Measurements from ENCODE around the gene DTX4. TPM values are rescaled to one million over a fixed set of nuclear protein-coding genes. Genes with fewer than 3 reads are reported as not detected.

DTX4 gene
- total RNA-seq, 1 donor from 2014 or later: 16.1 TPM

DNA sequence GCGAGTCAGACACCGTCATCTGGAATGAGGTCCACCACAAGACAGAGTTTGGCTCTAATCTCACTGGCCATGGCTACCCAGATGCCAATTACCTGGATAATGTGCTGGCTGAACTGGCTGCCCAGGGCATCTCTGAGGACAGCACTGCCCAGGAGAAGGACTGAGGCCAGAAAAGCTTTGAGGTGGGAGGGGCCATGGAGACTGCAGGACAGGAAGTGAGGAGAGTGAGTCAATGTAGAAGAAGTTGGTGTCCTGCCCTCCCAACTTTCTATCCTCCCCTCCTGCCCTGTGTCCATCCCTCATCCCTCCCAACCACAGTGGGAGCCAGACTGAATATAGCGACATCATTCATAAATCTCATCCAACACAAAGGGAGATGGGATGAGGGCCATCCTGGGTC, 32.8 kb downstream of the DTX4 start:
- H3K4me3 Mint-ChIP-seq (ENCODE audit: unreplicated experiment): no peak overlapping the region

DNA sequence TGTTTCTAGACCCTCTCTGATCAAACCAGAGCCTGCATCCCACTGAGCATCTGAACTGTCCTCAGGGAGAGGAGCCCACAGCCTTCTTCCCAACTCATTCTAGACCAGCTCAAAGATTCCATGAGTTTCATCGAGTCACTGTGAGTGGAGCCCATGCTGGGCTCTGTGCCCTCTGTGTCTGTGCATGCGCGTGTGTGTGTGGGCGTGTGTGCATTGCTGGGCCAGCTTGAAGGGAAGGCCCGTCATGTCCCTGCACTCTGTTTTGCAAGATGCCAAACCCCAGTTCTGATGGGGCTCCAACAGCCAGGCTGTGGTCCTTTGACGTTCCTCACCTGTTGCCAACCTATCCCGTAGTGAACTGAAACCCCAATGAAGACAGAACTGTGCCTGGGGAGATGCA, 33.7 kb downstream of the DTX4 start:
- DNase-seq (ENCODE audit: low read depth): no peak
- H3K9me3 Mint-ChIP-seq (ENCODE audit: unreplicated experiment): peaks cover 2% of the 10 kb centered on the region
- FAIRE-seq: no peak
- H3K4me1 ChIP-seq (ENCODE audit: insufficient read depth, low read length): peaks cover 20% of the 10 kb centered on the region
- H2AFZ ChIP-seq (ENCODE audit: low read depth, low read length): no peak overlapping the region
- TF ChIP-seq EZH2 (IDR thresholded peaks at IDR 0.05; ENCODE audit: insufficient read depth, low read length): no peak
- TF ChIP-seq, protein P1, sequence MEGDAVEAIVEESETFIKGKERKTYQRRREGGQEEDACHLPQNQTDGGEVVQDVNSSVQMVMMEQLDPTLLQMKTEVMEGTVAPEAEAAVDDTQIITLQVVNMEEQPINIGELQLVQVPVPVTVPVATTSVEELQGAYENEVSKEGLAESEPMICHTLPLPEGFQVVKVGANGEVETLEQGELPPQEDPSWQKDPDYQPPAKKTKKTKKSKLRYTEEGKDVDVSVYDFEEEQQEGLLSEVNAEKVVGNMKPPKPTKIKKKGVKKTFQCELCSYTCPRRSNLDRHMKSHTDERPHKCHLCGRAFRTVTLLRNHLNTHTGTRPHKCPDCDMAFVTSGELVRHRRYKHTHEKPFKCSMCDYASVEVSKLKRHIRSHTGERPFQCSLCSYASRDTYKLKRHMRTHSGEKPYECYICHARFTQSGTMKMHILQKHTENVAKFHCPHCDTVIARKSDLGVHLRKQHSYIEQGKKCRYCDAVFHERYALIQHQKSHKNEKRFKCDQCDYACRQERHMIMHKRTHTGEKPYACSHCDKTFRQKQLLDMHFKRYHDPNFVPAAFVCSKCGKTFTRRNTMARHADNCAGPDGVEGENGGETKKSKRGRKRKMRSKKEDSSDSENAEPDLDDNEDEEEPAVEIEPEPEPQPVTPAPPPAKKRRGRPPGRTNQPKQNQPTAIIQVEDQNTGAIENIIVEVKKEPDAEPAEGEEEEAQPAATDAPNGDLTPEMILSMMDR (IDR thresholded peaks at IDR 0.05; ENCODE audit: insufficient read depth, low read depth, low read length): no peak
- H3K27ac ChIP-seq (ENCODE audit: low read depth, low read length): no peak overlapping the region
- peaks cover 29% of the 10 kb centered on the region for H3K27me3 ChIP-seq (ENCODE audit: insufficient read depth, low read length)
- H3K4me1 Mint-ChIP-seq (ENCODE audit: low read depth, unreplicated experiment): peaks cover 43% of the 10 kb centered on the region
- no peak overlapping the region for H3K4me3 Mint-ChIP-seq (ENCODE audit: unreplicated experiment)
- H3K36me3 Mint-ChIP-seq (ENCODE audit: low read depth, unreplicated experiment): peaks cover 33% of the 10 kb centered on the region
- no peak overlapping the region for H3K27ac Mint-ChIP-seq (ENCODE audit: unreplicated experiment)
- no peak overlapping the region for H3K9ac ChIP-seq (ENCODE audit: low read length)
- H4K20me1 ChIP-seq (ENCODE audit: insufficient read depth, low read length): no peaks in the 10 kb centered on the region
- no peak overlapping the region for H3K4me2 ChIP-seq (ENCODE audit: low read length)
- H3K27me3 Mint-ChIP-seq (ENCODE audit: low read depth, unreplicated experiment): no peaks in the 10 kb centered on the region
- H3K4me3 ChIP-seq (ENCODE audit: insufficient read depth, low read depth, low read length): no peak overlapping the region
- H3K79me2 ChIP-seq (ENCODE audit: insufficient read depth, low read length): no peaks in the 10 kb centered on the region
- no peaks in the 10 kb centered on the region for H3K9me3 ChIP-seq (ENCODE audit: insufficient read depth, low read depth, low read length)
- no peaks in the 10 kb centered on the region for H3K36me3 ChIP-seq (ENCODE audit: insufficient read depth, low read length)

More for the DNA sequence above, 32.8 kb downstream of the DTX4 start:
- H3K36me3 Mint-ChIP-seq (ENCODE audit: low read depth, unreplicated experiment): peaks cover 38% of the 10 kb centered on the region
- Histone ChIP-seq H3K9me3 (ENCODE audit: insufficient read depth, low read depth, low read length) (no peaks in the 10 kb centered on the region), H3K9ac (ENCODE audit: low read length) (no peak overlapping the region), H3K79me2 (ENCODE audit: insufficient read depth, low read length) (no peaks in the 10 kb centered on the region), H3K27me3 (ENCODE audit: insufficient read depth, low read length) (peaks cover 21% of the 10 kb centered on the region), H3K4me2 (ENCODE audit: low read length) (no peak overlapping the region), H3K27ac (ENCODE audit: low read depth, low read length) (no peak overlapping the region), H2AFZ (ENCODE audit: low read depth, low read length) (no peak overlapping the region), H3K4me1 (ENCODE audit: insufficient read depth, low read length) (peaks cover 20% of the 10 kb centered on the region), H4K20me1 (ENCODE audit: insufficient read depth, low read length) (no peaks in the 10 kb centered on the region), H3K4me3 (ENCODE audit: insufficient read depth, low read depth, low read length) (no peak overlapping the region), H3K36me3 (ENCODE audit: insufficient read depth, low read length) (no peaks in the 10 kb centered on the region)
- TF ChIP-seq EZH2 (IDR thresholded peaks at IDR 0.05; ENCODE audit: insufficient read depth, low read length): no peak
- TF ChIP-seq, protein P1 (IDR thresholded peaks at IDR 0.05; ENCODE audit: insufficient read depth, low read depth, low read length): no peak
- DNase-seq (ENCODE audit: low read depth) (no peak), FAIRE-seq (no peak)
- H3K4me1 Mint-ChIP-seq (ENCODE audit: low read depth, unreplicated experiment): peaks cover 38% of the 10 kb centered on the region
- H3K9me3 Mint-ChIP-seq (ENCODE audit: unreplicated experiment): peaks cover 2% of the 10 kb centered on the region
- no peaks in the 10 kb centered on the region for H3K27me3 Mint-ChIP-seq (ENCODE audit: low read depth, unreplicated experiment)
- peak overlapping the region; percentile 72 for H3K27ac Mint-ChIP-seq (ENCODE audit: unreplicated experiment)

DNA sequence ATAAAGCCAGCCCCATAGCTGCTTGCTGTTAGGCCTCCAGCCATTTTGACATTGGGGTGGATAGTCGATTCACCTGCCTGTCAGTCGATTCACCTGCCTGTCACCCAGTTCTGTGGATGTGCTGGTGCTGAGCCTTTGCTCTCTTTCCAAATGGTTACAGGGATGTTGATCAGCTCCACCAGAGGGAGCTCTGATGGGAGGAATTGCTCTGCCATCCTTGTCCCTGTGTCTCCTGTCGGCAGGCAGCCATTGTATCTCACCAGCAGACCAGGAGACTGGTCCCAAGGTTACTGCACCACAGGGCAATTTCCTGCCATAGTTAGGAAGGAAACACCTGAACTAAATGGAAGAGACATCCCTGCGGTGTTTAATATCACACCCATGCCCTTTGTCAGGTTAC, 34.7 kb downstream of the DTX4 start:
- no peak overlapping the region for H3K4me3 ChIP-seq (ENCODE audit: insufficient read depth, low read depth, low read length)
- peaks cover 20% of the 10 kb centered on the region for H3K4me1 ChIP-seq (ENCODE audit: insufficient read depth, low read length)
- Mint-ChIP-seq H3K4me1 (ENCODE audit: low read depth, unreplicated experiment) (peaks cover 43% of the 10 kb centered on the region), H3K36me3 (ENCODE audit: low read depth, unreplicated experiment) (peaks cover 32% of the 10 kb centered on the region), H3K9me3 (ENCODE audit: unreplicated experiment) (peaks cover 2% of the 10 kb centered on the region), H3K27me3 (ENCODE audit: low read depth, unreplicated experiment) (peaks cover 4% of the 10 kb centered on the region), H3K4me3 (ENCODE audit: unreplicated experiment) (no peak overlapping the region), H3K27ac (ENCODE audit: unreplicated experiment) (no peak overlapping the region)
- H3K4me2 ChIP-seq (ENCODE audit: low read length): no peak overlapping the region
- no peak overlapping the region for H2AFZ ChIP-seq (ENCODE audit: low read depth, low read length)
- H3K27ac ChIP-seq (ENCODE audit: low read depth, low read length): no peak overlapping the region
- H3K9ac ChIP-seq (ENCODE audit: low read length): no peak overlapping the region
- no peaks in the 10 kb centered on the region for H4K20me1 ChIP-seq (ENCODE audit: insufficient read depth, low read length)
- DNase-seq (ENCODE audit: low read depth): no peak
- TF ChIP-seq, protein P1 (IDR thresholded peaks at IDR 0.05; ENCODE audit: insufficient read depth, low read depth, low read length): peak; percentile 43
- no peak for TF ChIP-seq EZH2 (IDR thresholded peaks at IDR 0.05; ENCODE audit: insufficient read depth, low read length)
- H3K9me3 ChIP-seq (ENCODE audit: insufficient read depth, low read depth, low read length): no peaks in the 10 kb centered on the region
- peaks cover 35% of the 10 kb centered on the region for H3K27me3 ChIP-seq (ENCODE audit: insufficient read depth, low read length)
- no peak for FAIRE-seq
- H3K36me3 ChIP-seq (ENCODE audit: insufficient read depth, low read length): no peaks in the 10 kb centered on the region
- no peaks in the 10 kb centered on the region for H3K79me2 ChIP-seq (ENCODE audit: insufficient read depth, low read length)

All from astrocyte (in vitro differentiated cells and primary cell).